ENCODE data around the gene KLHL6. TPM values are rescaled to one million over a fixed set of nuclear protein-coding genes. Genes with fewer than 3 reads are reported as not detected.

The KLHL6 gene
- total and polyA plus RNA-seq, 8 donors: 1.4 to 21.6 (median 2.2) TPM

DNA sequence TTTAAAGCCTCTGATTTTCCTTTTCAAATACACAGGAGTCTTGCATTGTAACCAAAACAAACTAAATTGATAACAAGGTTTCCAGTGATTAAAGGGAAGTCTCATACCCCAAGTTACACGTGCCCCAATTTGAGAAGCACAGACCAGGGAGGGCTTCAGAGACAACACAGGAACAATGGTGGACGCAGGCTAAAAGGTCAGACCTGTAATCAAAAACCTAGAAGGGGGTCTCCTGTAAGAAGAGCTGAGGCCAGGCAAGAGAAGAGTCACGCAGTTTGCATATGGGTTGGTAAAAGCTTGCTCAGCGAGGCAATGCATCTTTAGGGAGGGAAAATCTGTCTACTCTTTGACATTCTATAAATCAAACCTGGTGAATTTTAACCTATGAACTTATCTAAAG is 68.5 kb downstream of the KLHL6 start:
- no peaks in the 10 kb centered on the region for H3K27me3 ChIP-seq
- H3K9me3 ChIP-seq: no peaks in the 10 kb centered on the region
- no peak for DNase-seq
- peaks cover 7 to 36% of the 10 kb centered on the region in 2 donors for H3K4me1 ChIP-seq
- intact Hi-C loops (cut with DNase I): no loop called here
- no peak overlapping the region for H3K27ac ChIP-seq
- no peak for ATAC-seq
- TF ChIP-seq, protein P1, sequence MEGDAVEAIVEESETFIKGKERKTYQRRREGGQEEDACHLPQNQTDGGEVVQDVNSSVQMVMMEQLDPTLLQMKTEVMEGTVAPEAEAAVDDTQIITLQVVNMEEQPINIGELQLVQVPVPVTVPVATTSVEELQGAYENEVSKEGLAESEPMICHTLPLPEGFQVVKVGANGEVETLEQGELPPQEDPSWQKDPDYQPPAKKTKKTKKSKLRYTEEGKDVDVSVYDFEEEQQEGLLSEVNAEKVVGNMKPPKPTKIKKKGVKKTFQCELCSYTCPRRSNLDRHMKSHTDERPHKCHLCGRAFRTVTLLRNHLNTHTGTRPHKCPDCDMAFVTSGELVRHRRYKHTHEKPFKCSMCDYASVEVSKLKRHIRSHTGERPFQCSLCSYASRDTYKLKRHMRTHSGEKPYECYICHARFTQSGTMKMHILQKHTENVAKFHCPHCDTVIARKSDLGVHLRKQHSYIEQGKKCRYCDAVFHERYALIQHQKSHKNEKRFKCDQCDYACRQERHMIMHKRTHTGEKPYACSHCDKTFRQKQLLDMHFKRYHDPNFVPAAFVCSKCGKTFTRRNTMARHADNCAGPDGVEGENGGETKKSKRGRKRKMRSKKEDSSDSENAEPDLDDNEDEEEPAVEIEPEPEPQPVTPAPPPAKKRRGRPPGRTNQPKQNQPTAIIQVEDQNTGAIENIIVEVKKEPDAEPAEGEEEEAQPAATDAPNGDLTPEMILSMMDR (IDR thresholded peaks at IDR 0.05): no peak
- no peak overlapping the region for H3K4me3 ChIP-seq
- peaks cover 0 to 23% of the 10 kb centered on the region in 2 donors for H3K36me3 ChIP-seq

DNA sequence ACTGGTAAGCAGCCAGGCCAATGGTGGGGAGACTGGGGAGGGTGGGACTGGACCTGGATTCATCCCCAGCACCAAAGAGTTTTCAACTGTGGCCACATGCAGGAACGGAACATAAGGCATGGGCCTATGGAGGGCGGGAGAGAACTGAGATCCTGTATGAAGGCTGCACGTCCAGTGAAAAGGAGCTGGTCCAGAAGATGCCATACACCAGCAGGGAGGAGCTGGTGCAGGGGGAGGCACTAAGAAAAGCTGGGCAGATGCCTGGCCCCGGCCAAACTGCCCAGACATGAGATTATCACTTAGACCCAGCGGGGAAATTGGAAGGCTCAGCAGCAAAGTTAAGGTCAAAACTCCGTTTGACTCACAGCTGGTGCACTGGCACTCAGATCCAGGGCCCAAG is 69.0 kb downstream of the KLHL6 start:
- H3K9me3 ChIP-seq: no peaks in the 10 kb centered on the region
- no peak for ATAC-seq
- no peaks in the 10 kb centered on the region for H3K27me3 ChIP-seq
- TF ChIP-seq, protein P1 (IDR thresholded peaks at IDR 0.05): no peak
- H3K36me3 ChIP-seq: peaks cover 0 to 18% of the 10 kb centered on the region in 2 donors
- intact Hi-C loops (cut with DNase I): no loop called here
- H3K4me1 ChIP-seq: peaks cover 7 to 36% of the 10 kb centered on the region in 2 donors
- no peak for DNase-seq
- no peak overlapping the region for H3K4me3 ChIP-seq
- H3K27ac ChIP-seq: no peak overlapping the region

DNA sequence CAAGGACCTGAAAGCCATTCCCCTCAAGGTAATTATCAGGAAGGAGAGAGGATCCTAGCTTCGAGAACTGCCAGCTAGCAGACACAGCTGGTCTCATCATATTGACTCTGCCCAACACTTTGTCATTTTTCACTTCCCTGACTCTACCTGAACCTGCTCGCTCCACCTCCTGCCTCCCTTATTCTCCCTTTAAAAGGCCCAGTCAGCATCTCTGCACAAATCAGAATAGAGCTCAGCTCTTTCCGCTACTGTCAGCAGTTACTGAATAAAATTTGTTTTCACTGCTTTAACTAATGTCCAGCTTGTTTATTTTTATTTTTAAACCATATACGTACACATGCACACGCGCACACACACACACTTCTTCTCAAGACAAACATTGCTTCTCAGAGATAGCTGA is 69.9 kb downstream of the KLHL6 start:
- DNase-seq (no peak), ATAC-seq (no peak)
- no peaks in the 10 kb centered on the region for H3K9me3 ChIP-seq
- no peak overlapping the region for H3K4me3 ChIP-seq
- TF ChIP-seq, protein P1 (IDR thresholded peaks at IDR 0.05): no peak
- H3K36me3 ChIP-seq: peaks cover 0 to 9% of the 10 kb centered on the region in 2 donors
- intact Hi-C loops (cut with DNase I): no loop called here
- H3K27ac ChIP-seq: no peak overlapping the region
- peaks cover 7 to 36% of the 10 kb centered on the region in 2 donors for H3K4me1 ChIP-seq
- H3K27me3 ChIP-seq: no peaks in the 10 kb centered on the region

DNA sequence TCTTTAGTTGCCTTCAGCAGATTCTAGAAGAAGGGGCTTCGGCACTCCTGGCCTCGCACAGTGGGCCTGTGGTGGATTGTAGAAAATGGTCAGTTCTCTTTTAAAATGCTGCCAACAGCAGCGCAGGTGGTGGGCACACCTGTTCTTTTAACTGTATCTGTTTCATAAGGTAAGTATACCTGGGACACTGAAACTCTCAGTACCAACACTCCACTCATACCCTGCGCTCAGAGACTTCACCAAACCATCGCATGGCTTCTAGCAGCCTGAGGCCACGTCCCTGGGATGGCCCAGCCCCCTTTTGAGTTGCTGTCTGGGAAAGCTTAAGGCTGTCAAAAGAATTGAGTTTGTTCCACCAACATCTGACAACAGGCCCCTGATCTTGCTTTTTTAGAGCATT is 70.4 kb downstream of the KLHL6 start:
- no peak overlapping the region for H3K4me3 ChIP-seq
- H3K9me3 ChIP-seq: no peaks in the 10 kb centered on the region
- H3K27me3 ChIP-seq: no peaks in the 10 kb centered on the region
- peaks cover 7 to 31% of the 10 kb centered on the region in 2 donors for H3K4me1 ChIP-seq
- no peak overlapping the region for H3K27ac ChIP-seq
- TF ChIP-seq, protein P1 (IDR thresholded peaks at IDR 0.05): no peak
- DNase-seq: no peak
- H3K36me3 ChIP-seq: peaks cover 0 to 6% of the 10 kb centered on the region in 2 donors
- intact Hi-C loops (cut with DNase I): no loop called here
- ATAC-seq: no peak

DNA sequence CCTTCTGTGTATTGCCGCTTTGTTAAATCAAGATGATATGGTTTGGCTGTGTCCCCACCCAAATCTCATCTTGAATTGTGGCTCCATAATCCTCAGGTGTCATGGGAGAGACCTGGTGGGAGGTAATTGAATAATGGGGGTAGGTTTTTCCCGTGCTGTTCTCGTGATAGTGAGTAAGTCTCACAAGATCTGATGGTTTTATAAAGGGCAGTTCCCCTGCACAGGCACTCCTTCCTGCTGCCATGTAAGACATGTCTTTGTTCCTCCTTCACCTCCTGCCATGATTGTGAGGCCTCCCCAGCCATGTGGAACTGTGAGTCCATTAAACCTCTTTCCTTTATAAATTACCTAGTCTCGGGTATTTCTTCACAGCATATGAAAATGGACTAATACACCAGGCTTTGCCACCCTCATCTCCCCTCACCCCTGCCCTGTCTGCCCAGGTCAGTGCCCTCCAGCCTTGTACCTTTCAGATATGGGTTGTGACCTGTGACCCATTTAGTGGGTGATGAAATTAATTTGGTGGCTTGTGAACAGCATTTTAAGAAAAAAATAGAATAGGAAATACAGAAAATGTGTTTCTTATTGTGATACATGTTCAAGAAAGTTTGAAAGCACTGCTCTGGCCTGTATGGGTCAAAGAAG is 71.0 kb downstream of the KLHL6 start:
- no peak for ATAC-seq

More for the DNA sequence above, 71.0 kb downstream of the KLHL6 start:
- peaks cover 0 to 6% of the 10 kb centered on the region in 2 donors for H3K36me3 ChIP-seq
- intact Hi-C loops (cut with DNase I): no loop called here
- no peaks in the 10 kb centered on the region for H3K9me3 ChIP-seq
- DNase-seq: no peak
- H3K27me3 ChIP-seq: no peaks in the 10 kb centered on the region
- TF ChIP-seq, protein P1 (IDR thresholded peaks at IDR 0.05): no peak
- peak overlapping the region in 1 of 2 donors; percentile 64 for H3K27ac ChIP-seq
- no peak overlapping the region for H3K4me3 ChIP-seq
- H3K4me1 ChIP-seq: peaks cover 5 to 26% of the 10 kb centered on the region in 2 donors

All from left lung (tissue), 10 donors.